Uterus (tissue), 2 donors: Measurements from ENCODE around the gene CALML6.

Source experiments
- POLR2A ChIP-seq, 2 donors: fragments of 450-650 bp; IDR thresholded peaks; one replicate each; pipeline ENCODE4 v1.6.1; 2016; ENCODE audit warnings: antibody characterized with exemption in 2 of 2, mild to moderate bottlenecking in 1 of 2, moderate library complexity in 1 of 2
- TF ChIP-seq, protein P1 (sequence below), 4 experiments: fragments of 200-600 bp in 2 of 4; fragments of 450-650 bp in 2 of 4; sonication (generic) in 2 of 4; IDR thresholded peaks; one replicate each; pipeline ENCODE4 v1.5.1; 2016 to 2019; ENCODE audit warnings: antibody characterized with exemption in 4 of 4, mild to moderate bottlenecking in 2 of 4, moderate library complexity in 1 of 4

DNA sequence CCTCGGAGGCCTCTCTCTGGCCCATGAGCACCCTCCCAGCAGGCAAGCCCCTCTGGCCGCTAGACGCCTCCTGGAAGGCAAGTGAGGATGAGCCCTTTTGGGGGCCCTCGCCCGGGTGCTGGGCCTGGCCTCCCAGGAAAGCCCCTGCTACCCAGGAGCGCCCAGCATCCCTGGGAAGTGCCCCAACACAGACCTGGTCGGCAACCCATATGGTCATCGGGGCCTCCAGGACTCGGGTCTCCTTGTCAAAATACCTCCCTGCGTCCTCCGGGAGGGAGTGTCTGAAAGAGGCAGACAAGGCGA lies 25.0 kb downstream of the CALML6 start:
- TF ChIP-seq, protein P1, sequence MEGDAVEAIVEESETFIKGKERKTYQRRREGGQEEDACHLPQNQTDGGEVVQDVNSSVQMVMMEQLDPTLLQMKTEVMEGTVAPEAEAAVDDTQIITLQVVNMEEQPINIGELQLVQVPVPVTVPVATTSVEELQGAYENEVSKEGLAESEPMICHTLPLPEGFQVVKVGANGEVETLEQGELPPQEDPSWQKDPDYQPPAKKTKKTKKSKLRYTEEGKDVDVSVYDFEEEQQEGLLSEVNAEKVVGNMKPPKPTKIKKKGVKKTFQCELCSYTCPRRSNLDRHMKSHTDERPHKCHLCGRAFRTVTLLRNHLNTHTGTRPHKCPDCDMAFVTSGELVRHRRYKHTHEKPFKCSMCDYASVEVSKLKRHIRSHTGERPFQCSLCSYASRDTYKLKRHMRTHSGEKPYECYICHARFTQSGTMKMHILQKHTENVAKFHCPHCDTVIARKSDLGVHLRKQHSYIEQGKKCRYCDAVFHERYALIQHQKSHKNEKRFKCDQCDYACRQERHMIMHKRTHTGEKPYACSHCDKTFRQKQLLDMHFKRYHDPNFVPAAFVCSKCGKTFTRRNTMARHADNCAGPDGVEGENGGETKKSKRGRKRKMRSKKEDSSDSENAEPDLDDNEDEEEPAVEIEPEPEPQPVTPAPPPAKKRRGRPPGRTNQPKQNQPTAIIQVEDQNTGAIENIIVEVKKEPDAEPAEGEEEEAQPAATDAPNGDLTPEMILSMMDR (IDR thresholded peaks at IDR 0.05), result no peak
- no peak for TF ChIP-seq POLR2A (IDR thresholded peaks at IDR 0.05)
